CD4-positive, alpha-beta T cell (primary cell): ENCODE data around the gene GAD2. TPM values are rescaled to one million over a fixed set of nuclear protein-coding genes. Genes with fewer than 3 reads are reported as not detected.

Experiments used
- total RNA-seq, 174 experiments: library from RNA in 2 of 174; stranded (reverse) in 2 of 174; gene quantifications; one replicate each; pipeline ENCODE4 v1.2.3 and lab custom pipeline; 2021 to 2026

GAD2 gene
- total RNA-seq, 2 experiments from 2014 or later = not detected

Other genes starting within 250 kb of the GAD2 start
- 10 to 100 TPM; 44.5 to 45.6 TPM for gene APBB1IP, start 221.6 kb downstream of the GAD2 start, total RNA-seq